ENCODE results near the gene GPR18. TPM values are rescaled to one million over a fixed set of nuclear protein-coding genes. Genes with fewer than 3 reads are reported as not detected.
A peak's percentile ranks its signal among the peaks of the same experiment; 100 is the strongest.

GPR18 gene
- total RNA-seq, 1 donor from 2014 or later = not detected

- Histone ChIP-seq H3K27me3 (ENCODE audit: control insufficient read depth, insufficient read depth, low read length) (no peaks in the 10 kb centered on the region), H3K4me3 (ENCODE audit: low read depth, low read length) (no peak overlapping the region), H3K36me3 (ENCODE audit: control insufficient read depth, insufficient read depth, low read length) (peaks cover 1% of the 10 kb centered on the region)
- no peak for TF ChIP-seq CTCF (IDR thresholded peaks at IDR 0.05; ENCODE audit: insufficient read depth, low read length, severe bottlenecking)
- FAIRE-seq (no peak), DNase-seq (ENCODE audit: low read depth) (no peak)
These were observed 20.0 kb upstream of the GPR18 start for GRCh38 chr13:99278200-99278599.

GRCh38 chr13:99277629-99278028 is 19.4 kb upstream of the GPR18 start:
- no peak for TF ChIP-seq CTCF (IDR thresholded peaks at IDR 0.05; ENCODE audit: insufficient read depth, low read length, severe bottlenecking)
- no peaks in the 10 kb centered on the region for H3K27me3 ChIP-seq (ENCODE audit: control insufficient read depth, insufficient read depth, low read length)
- peak; percentile 50 for DNase-seq (ENCODE audit: low read depth)
- H3K4me3 ChIP-seq (ENCODE audit: low read depth, low read length) = no peak overlapping the region
- peaks cover 1% of the 10 kb centered on the region for H3K36me3 ChIP-seq (ENCODE audit: control insufficient read depth, insufficient read depth, low read length)
- FAIRE-seq = no peak

- Histone ChIP-seq H3K4me3 (ENCODE audit: low read depth, low read length) (no peak overlapping the region), H3K36me3 (ENCODE audit: control insufficient read depth, insufficient read depth, low read length) (peaks cover 1% of the 10 kb centered on the region), H3K27me3 (ENCODE audit: control insufficient read depth, insufficient read depth, low read length) (no peaks in the 10 kb centered on the region)
- no peak for TF ChIP-seq CTCF (IDR thresholded peaks at IDR 0.05; ENCODE audit: insufficient read depth, low read length, severe bottlenecking)
- FAIRE-seq (no peak), DNase-seq (ENCODE audit: low read depth) (no peak)
These were observed 18.5 kb upstream of the GPR18 start for GRCh38 chr13:99276706-99277105.

GRCh38 chr13:99275093-99275469 is 16.9 kb upstream of the GPR18 start:
- FAIRE-seq (no peak), DNase-seq (ENCODE audit: low read depth) (peak; percentile 13)
- Histone ChIP-seq H3K36me3 (ENCODE audit: control insufficient read depth, insufficient read depth, low read length) (no peaks in the 10 kb centered on the region), H3K4me3 (ENCODE audit: low read depth, low read length) (no peak overlapping the region), H3K27me3 (ENCODE audit: control insufficient read depth, insufficient read depth, low read length) (no peaks in the 10 kb centered on the region)
- TF ChIP-seq CTCF (IDR thresholded peaks at IDR 0.05; ENCODE audit: insufficient read depth, low read length, severe bottlenecking) = no peak

GRCh38 chr13:99273128-99273527 is 14.9 kb upstream of the GPR18 start:
- no peak for TF ChIP-seq CTCF (IDR thresholded peaks at IDR 0.05; ENCODE audit: insufficient read depth, low read length, severe bottlenecking)
- no peak for FAIRE-seq
- Histone ChIP-seq H3K36me3 (ENCODE audit: control insufficient read depth, insufficient read depth, low read length) (peaks cover under 1% of the 10 kb centered on the region), H3K27me3 (ENCODE audit: control insufficient read depth, insufficient read depth, low read length) (no peaks in the 10 kb centered on the region), H3K4me3 (ENCODE audit: low read depth, low read length) (no peak overlapping the region)
- DNase-seq (ENCODE audit: low read depth) = no peak

- no peak overlapping the region for H3K4me3 ChIP-seq (ENCODE audit: low read depth, low read length)
- H3K36me3 ChIP-seq (ENCODE audit: control insufficient read depth, insufficient read depth, low read length) = peaks cover 3% of the 10 kb centered on the region
- FAIRE-seq = no peak
- TF ChIP-seq CTCF (IDR thresholded peaks at IDR 0.05; ENCODE audit: insufficient read depth, low read length, severe bottlenecking) = no peak
- no peak for DNase-seq (ENCODE audit: low read depth)
- H3K27me3 ChIP-seq (ENCODE audit: control insufficient read depth, insufficient read depth, low read length) = no peaks in the 10 kb centered on the region
These were observed 14.3 kb upstream of the GPR18 start for GRCh38 chr13:99272481-99272880.
